H1 (cell line): ENCODE results near the gene POTEI. TPM values are rescaled to one million over a fixed set of nuclear protein-coding genes. Genes with fewer than 3 reads are reported as not detected.
"Not testable (repeated sequence)": the region's sequence is repeated elsewhere in the genome, so short reads cannot be mapped to it uniquely, and the experiment has no call there.

Experiments used
- CTCF ChIA-PET: fragments of 300-600 bp; sonication (Branson Sonifier 250); formaldehyde crosslinking; loops from one replicate; lab custom pipeline; 2021; ENCODE audit not compliant: partially characterized antibody; lab: Charles Lee
- POLR2A ChIA-PET: fragments of 300-600 bp; sonication (Branson Sonifier 250); formaldehyde crosslinking; loops from one replicate; lab custom pipeline; 2021; ENCODE audit warnings: inconsistent platforms; ENCODE audit not compliant: partially characterized antibody; lab: Charles Lee
- DNase-seq, 2 experiments: peaks; one replicate each; pipeline versions ENCODE4 v3.0.0 to v3.0.0-alpha.2; 2010 to 2022; ENCODE audit warnings: low spot score in 2 of 2, low read depth in 1 of 2, mixed read lengths in 1 of 2
- FAIRE-seq: peaks from 2 replicates; lab custom pipeline; 2011; peaks lifted over from hg19 to GRCh38; lab: Jason Lieb, UNC
- H2AFZ ChIP-seq: 2 replicates; pipeline ENCODE4 v1.8.1; 2012; ENCODE audit warnings: low read length, inconsistent platforms
- H2AK5ac ChIP-seq: 2 replicates; pipeline ENCODE4 v1.6.1; 2013; ENCODE audit warnings: low read depth, low read length
- H2BK120ac ChIP-seq: replicated peaks from 2 replicates; pipeline ENCODE3; 2013; ENCODE audit warnings: low read depth, low read length, inconsistent platforms
- H2BK12ac ChIP-seq: 2 replicates; pipeline ENCODE4 v1.6.1; 2013; ENCODE audit warnings: low read depth, low read length
- H2BK15ac ChIP-seq: 2 replicates; pipeline ENCODE4 v1.6.1; 2013; ENCODE audit warnings: low read length
- H2BK20ac ChIP-seq: 2 replicates; pipeline ENCODE4 v1.6.1; 2013; ENCODE audit warnings: low read length
- H2BK5ac ChIP-seq: 2 replicates; pipeline ENCODE4 v1.6.1; 2013; ENCODE audit warnings: low read depth, low read length
- H3K14ac ChIP-seq: 2 replicates; pipeline ENCODE4 v1.6.1; 2013; ENCODE audit warnings: inconsistent platforms; ENCODE audit not compliant: insufficient read length
- H3K18ac ChIP-seq: 2 replicates; pipeline ENCODE4 v1.6.1; 2013; ENCODE audit warnings: low read length; ENCODE audit errors: extremely low read depth
- H3K23ac ChIP-seq: 2 replicates; pipeline ENCODE4 v1.6.1; 2013; ENCODE audit warnings: inconsistent platforms; ENCODE audit not compliant: insufficient read length
- H3K23me2 ChIP-seq: 2 replicates; pipeline ENCODE4 v1.6.1; 2013; ENCODE audit warnings: low read depth, low read length
- H3K27ac ChIP-seq: 2 replicates; pipeline ENCODE4 v1.6.1; 2011; ENCODE audit warnings: low read depth, low read length, inconsistent platforms
- H3K27me3 ChIP-seq, 4 experiments: replicated peaks in 1 of 4; 1 replicate in 1 of 4; 2 replicates in 3 of 4; pipeline versions ENCODE4 v1.6.1 to v1.8.1; 2011 to 2013; ENCODE audit warnings: low read length in 3 of 4, mild to moderate bottlenecking in 3 of 4, inconsistent platforms in 2 of 4, mixed read lengths in 2 of 4, moderate library complexity in 1 of 4; ENCODE audit not compliant: control insufficient read depth in 3 of 4, insufficient read depth in 3 of 4; ENCODE audit errors: extremely low read depth in 1 of 4
- H3K36me3 ChIP-seq, 4 experiments: 2 replicates each; pipeline versions ENCODE4 v1.6.1 to v1.8.1; 2011 to 2013; ENCODE audit warnings: mild to moderate bottlenecking in 4 of 4, low read length in 3 of 4, moderate library complexity in 2 of 4, control low read depth in 1 of 4, inconsistent platforms in 1 of 4; ENCODE audit not compliant: insufficient read depth in 4 of 4, control insufficient read depth in 2 of 4
- H3K4ac ChIP-seq: replicated peaks from 2 replicates; pipeline ENCODE3; 2013; ENCODE audit warnings: low read length, low read depth, mixed read lengths, inconsistent platforms; ENCODE audit not compliant: insufficient read length
- H3K4me1 ChIP-seq, 4 experiments: replicated peaks in 1 of 4; 1 replicate in 1 of 4; 2 replicates in 3 of 4; pipeline versions ENCODE4 v1.6.1 to v1.8.1; 2011 to 2013; ENCODE audit warnings: low read length in 3 of 4, inconsistent platforms in 2 of 4, mixed read lengths in 1 of 4; ENCODE audit not compliant: insufficient read depth in 4 of 4, control insufficient read depth in 3 of 4
- H3K4me2 ChIP-seq, 2 experiments: 2 replicates each; pipeline versions ENCODE4 v1.6.1 to v1.8.1; 2011 to 2013; ENCODE audit warnings: low read depth in 2 of 2, low read length in 2 of 2, control low read depth in 1 of 2, inconsistent platforms in 1 of 2, mild to moderate bottlenecking in 1 of 2; ENCODE audit not compliant: insufficient read depth in 1 of 2
- H3K4me3 ChIP-seq, 4 experiments: fragments of 200-600, 300-600 bp in 1 of 4; sonication (generic), shearing (Covaris generic), sonication (Bioruptor Twin) in 1 of 4; 2 replicates each; pipeline versions ENCODE4 v1.5.1 to v1.8.1; 2011 to 2016; ENCODE audit warnings: low read length in 4 of 4, low read depth in 3 of 4, control low read depth in 2 of 4, inconsistent platforms in 2 of 4, mild to moderate bottlenecking in 2 of 4, mixed read lengths in 1 of 4, moderate library complexity in 1 of 4; ENCODE audit not compliant: insufficient read depth in 2 of 4; ENCODE audit errors: extremely low read depth in 1 of 4
- H3K56ac ChIP-seq: replicated peaks from 2 replicates; pipeline ENCODE3; 2013; ENCODE audit warnings: low read depth, mild to moderate bottlenecking, mixed read lengths, low read length, inconsistent platforms; ENCODE audit not compliant: insufficient read length
- H3K79me1 ChIP-seq: 2 replicates; pipeline ENCODE4 v1.6.1; 2013; ENCODE audit warnings: low read depth, low read length, control low read depth
- H3K79me2 ChIP-seq, 2 experiments: 2 replicates each; pipeline versions ENCODE4 v1.6.1 to v1.8.1; 2012 to 2013; ENCODE audit warnings: low read length in 2 of 2, mild to moderate bottlenecking in 2 of 2, inconsistent platforms in 1 of 2; ENCODE audit not compliant: insufficient read depth in 2 of 2, control insufficient read depth in 1 of 2
- H3K9ac ChIP-seq, 4 experiments: replicated peaks in 1 of 4; 1 replicate in 1 of 4; 2 replicates in 3 of 4; pipeline versions ENCODE4 v1.6.1 to v1.8.1; 2011 to 2013; ENCODE audit warnings: low read depth in 3 of 4, low read length in 3 of 4, control low read depth in 2 of 4, mild to moderate bottlenecking in 2 of 4, moderate library complexity in 2 of 4, inconsistent platforms in 1 of 4; ENCODE audit errors: extremely low read depth in 1 of 4
- H3K9me3 ChIP-seq, 2 experiments: 2 replicates each; pipeline versions ENCODE4 v1.6.1 to v1.8.1; 2012 to 2013; ENCODE audit warnings: mild to moderate bottlenecking in 2 of 2, moderate library complexity in 2 of 2, control low read depth in 1 of 2, inconsistent platforms in 1 of 2, low read depth in 1 of 2, low read length in 1 of 2, mixed read lengths in 1 of 2; ENCODE audit not compliant: insufficient read depth in 2 of 2
- H4K20me1 ChIP-seq, 2 experiments: replicated peaks in 1 of 2; 2 replicates each; pipeline versions ENCODE3 to v1.8.1; 2011 to 2013; ENCODE audit warnings: inconsistent platforms in 2 of 2, low read length in 2 of 2, mild to moderate bottlenecking in 1 of 2; ENCODE audit not compliant: insufficient read depth in 2 of 2, control insufficient read depth in 1 of 2
- H4K5ac ChIP-seq: 2 replicates; pipeline ENCODE4 v1.6.1; 2013; ENCODE audit warnings: low read length, low read depth, mixed read lengths, inconsistent platforms; ENCODE audit not compliant: insufficient read length
- H4K8ac ChIP-seq: 2 replicates; pipeline ENCODE4 v1.8.0; 2013; ENCODE audit warnings: mild to moderate bottlenecking, moderate library complexity, low read length, inconsistent platforms; ENCODE audit not compliant: insufficient read depth; ENCODE audit errors: extremely low read depth
- H4K91ac ChIP-seq: replicated peaks from 2 replicates; pipeline ENCODE3; 2013; ENCODE audit warnings: low read length, mixed read lengths, inconsistent platforms; ENCODE audit not compliant: insufficient read length
- CTCF ChIP-seq, 3 experiments: IDR thresholded peaks; 1 replicate in 2 of 3; 2 replicates in 1 of 3; pipeline versions ENCODE4 v1.5.1 to v1.6.1; 2011; ENCODE audit warnings: low read length in 3 of 3, mild to moderate bottlenecking in 3 of 3, inconsistent platforms in 2 of 3, low read depth in 1 of 3, moderate library complexity in 1 of 3; ENCODE audit not compliant: insufficient read depth in 1 of 3; ENCODE audit errors: control extremely low read depth in 1 of 3
- KDM4A ChIP-seq: IDR thresholded peaks from one replicate; pipeline ENCODE4 v1.7.1; 2012; ENCODE audit warnings: low read depth, mild to moderate bottlenecking, moderate library complexity, low read length, inconsistent platforms; ENCODE audit not compliant: severe bottlenecking
- RAD21 ChIP-seq, 2 experiments: IDR thresholded peaks in 1 of 2; conservative IDR thresholded peaks in 1 of 2; 2 replicates each; pipeline ENCODE4 v1.6.1; 2011; ENCODE audit warnings: low read depth in 2 of 2, low read length in 2 of 2, improper control_type of control experiment in 1 of 2, inconsistent platforms in 1 of 2, mild to moderate bottlenecking in 1 of 2, moderate library complexity in 1 of 2
- TAF1 ChIP-seq: IDR thresholded peaks from 2 replicates; pipeline ENCODE4 v1.6.1; 2011; ENCODE audit warnings: mild to moderate bottlenecking, low read depth, low read length
- TBP ChIP-seq: IDR thresholded peaks from 2 replicates; pipeline ENCODE4 v1.6.1; 2011; ENCODE audit warnings: low read depth, low read length, improper control_type of control experiment
- WGBS, 2 experiments: shearing (Covaris generic) in 1 of 2; methylation state at CpG; one replicate each; pipeline versions ENCODE4 v1.1.6 to v1.1.7; 2013 to 2015; ENCODE audit warnings: low lambda C conversion rate in 2 of 2, mixed read lengths in 2 of 2, inconsistent platforms in 1 of 2, low coverage in 1 of 2, missing lambda C conversion rate in 1 of 2; ENCODE audit not compliant: insufficient replicate concordance in 2 of 2, insufficient coverage in 1 of 2, insufficient read length in 1 of 2; ENCODE audit errors: extremely low coverage in 1 of 2, missing lambda C conversion rate in 1 of 2; 5-methylcytosine and 5-hydroxymethylcytosine counted together
- polyA plus RNA-seq, 7 experiments: library from polyadenylated mRNA; depleted of rRNA in 3 of 7; stranded (reverse) in 5 of 7; unstranded in 2 of 7; fragments of >200 nt in 5 of 7; fragments of 200-250 nt in 2 of 7; gene quantifications; 1 replicate in 5 of 7; 2 replicates in 1 of 7; 4 replicates in 1 of 7; pipeline versions ENCODE4 v1.2.1 to v1.2.3, GENCODE V29; 2011 to 2013; ENCODE audit warnings: missing spikeins in 2 of 7, mixed read lengths in 2 of 7
- total RNA-seq: library from RNA; stranded (reverse); fragmentation: NEBNext Ultra II Directional; extraction: Animal tissue kit (Norgen Biotek cat#: 25700); gene quantifications from 2 replicates; pipeline ENCODE4 v1.2.1, GENCODE V29; 2021

Gene POTEI
- total and polyA plus RNA-seq, 2 of the 8 experiments (the other 6 are each of a cell fraction or from before 2014, with no cell fraction given): 0.20 TPM

GRCh38 chr2:130427631-130428030 lies 81.5 kb downstream of the POTEI start:
- not testable (repeated sequence) for H4K5ac ChIP-seq, H3K27me3 ChIP-seq, H3K4me1 ChIP-seq, H3K14ac ChIP-seq, H3K27ac ChIP-seq, H4K91ac ChIP-seq
- 0 out of 2 replicates have a peak, but pooled peaks have one; percentile 40 for TF ChIP-seq TAF1
- TF ChIP-seq CTCF (IDR thresholded peaks at IDR 0.05; ENCODE audit: control extremely low read depth in 1 of 3, insufficient read depth in 1 of 3, low read depth in 1 of 3, low read length in 3 of 3): peak; percentile 17 to 27 (median 26); a peak in 3 of 4 replicates
- TF ChIP-seq KDM4A: peak; percentile 33
- peak; percentile 28 to 29; a peak in 2 of 4 replicates for TF ChIP-seq RAD21 (IDR thresholded peaks at IDR 0.05 in 1 of 2, conservative IDR thresholded peaks at IDR 0.05 in 1 of 2; ENCODE audit: low read depth in 2 of 2, low read length in 2 of 2)
- 0 out of 2 replicates have a peak, but pooled peaks have one; percentile 19 for TF ChIP-seq TBP
- TF ChIP-seq, all 59 proteins: peak for 5; not testable (repeated sequence) for 54
- H2AK5ac ChIP-seq, FAIRE-seq, H2AFZ ChIP-seq, H3K36me3 ChIP-seq, H2BK120ac ChIP-seq, H3K23me2 ChIP-seq, H2BK5ac ChIP-seq, H3K18ac ChIP-seq, H3K79me1 ChIP-seq, H2BK20ac ChIP-seq, H3K79me2 ChIP-seq, H3K4ac ChIP-seq, H2BK12ac ChIP-seq, H3K56ac ChIP-seq, CTCF ChIA-PET, H3K23ac ChIP-seq, H4K20me1 ChIP-seq, H3K9me3 ChIP-seq, H2BK15ac ChIP-seq: not testable (repeated sequence)
- peak overlapping the region; percentile 79; the same call in 1 of the 2 replicates for H4K8ac ChIP-seq
- H3K4me3 ChIP-seq: peak overlapping the region; percentile 45 to 65 (median 53)
- POLR2A ChIA-PET: interaction anchor here (0.7 kb wide), 4 partner anchors 51 to 85 kb away, joined by 3 read pairs; partner anchors contain the start of gene IMP4
- peak overlapping the region in 2 of 4 experiments; percentile 53 to 67; a peak in 3 of 7 replicates for H3K9ac ChIP-seq
- DNase-seq: peak; percentile 15 to 78
- 0% methylated on average over 22 of the region's 34 CpGs; no CpG with 5 or more reads in 1 of the 2 experiments for WGBS, 2 experiments
- H3K4me2 ChIP-seq: peak overlapping the region in 1 of 2 experiments; percentile 51; a peak in 2 of 4 replicates
